ENCODE measurements around the gene PGM5. TPM values are rescaled to one million over a fixed set of nuclear protein-coding genes. Genes with fewer than 3 reads are reported as not detected.

Gene PGM5
- total RNA-seq, 2 experiments from 2014 or later = not detected

DNA sequence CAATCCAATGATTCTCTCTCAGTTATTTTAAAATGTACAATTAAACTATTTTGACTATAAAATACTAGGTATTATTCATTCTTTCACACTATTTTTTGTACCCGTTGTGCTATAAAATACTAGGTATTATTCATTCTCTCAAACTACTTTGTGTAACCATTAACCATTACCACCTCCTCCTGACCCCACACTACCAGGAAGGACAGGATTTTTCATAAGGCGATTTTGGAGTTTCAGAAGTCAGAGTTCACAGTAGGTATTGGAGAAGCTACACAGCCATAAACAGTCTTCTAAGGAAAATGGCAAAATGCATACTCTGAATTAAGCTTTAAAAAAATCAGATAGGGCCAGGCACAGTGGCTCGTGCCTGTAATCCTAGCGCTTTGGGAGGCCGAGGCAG is 219.4 kb downstream of the PGM5 start:
- no peak overlapping the region for H3K4me3 Mint-ChIP-seq
- CTCF ChIA-PET = no interaction called here
- H3K9me3 Mint-ChIP-seq = peaks cover 8% of the 10 kb centered on the region
- no peak overlapping the region for H3K27ac Mint-ChIP-seq
- no peak for DNase-seq
- H3K27me3 Mint-ChIP-seq = peaks cover 8% of the 10 kb centered on the region
- no peaks in the 10 kb centered on the region for H3K4me1 Mint-ChIP-seq
- POLR2A ChIA-PET = no interaction called here
- no peaks in the 10 kb centered on the region for H3K36me3 Mint-ChIP-seq (ENCODE audit: low read depth)

GRCh38 chr9:68577774-68578591 is 221.6 kb downstream of the PGM5 start:
- H3K27ac Mint-ChIP-seq = no peak overlapping the region
- H3K9me3 Mint-ChIP-seq = no peaks in the 10 kb centered on the region
- ChIA-PET CTCF (no interaction called here), POLR2A (no interaction called here)
- H3K36me3 Mint-ChIP-seq (ENCODE audit: low read depth) = no peaks in the 10 kb centered on the region
- DNase-seq = no peak
- H3K4me1 Mint-ChIP-seq = no peaks in the 10 kb centered on the region
- no peak overlapping the region for H3K4me3 Mint-ChIP-seq
- peaks cover 6% of the 10 kb centered on the region for H3K27me3 Mint-ChIP-seq

Other genes with a start within 250 kb of the PGM5 start
- gene ZNG1C, start 114.6 kb upstream of the PGM5 start, total RNA-seq = 10 to 100 TPM in 1 of 2 experiments, 1 to 10 TPM in 1; 8.2 to 23.2 TPM
- under 1 TPM in 1 of 2 experiments, not detected in 1; 0.20 TPM for gene FOXD4L3, start 53.7 kb upstream of the PGM5 start, total RNA-seq
- gene TMEM252, start 184.3 kb downstream of the PGM5 start, total RNA-seq = not detected